KG1 (cell line): ENCODE measurements around the gene PIRT.

Source experiments
- DNase-seq: peaks from one replicate; lab custom pipeline; 2025; lab: John Stamatoyannopoulos, UW

The PIRT gene

GRCh38 chr17:10821054-10821453 is 16.8 kb downstream of the PIRT start:
- no peak for DNase-seq

- DNase-seq = no peak
Measured at GRCh38 chr17:10815319-10815718, 22.6 kb downstream of the PIRT start.

GRCh38 chr17:10814075-10814474 is 23.8 kb downstream of the PIRT start:
- DNase-seq = no peak

GRCh38 chr17:10812674-10813073 is 25.2 kb downstream of the PIRT start:
- no peak for DNase-seq

GRCh38 chr17:10809605-10810004 is 28.3 kb downstream of the PIRT start:
- DNase-seq = no peak

GRCh38 chr17:10807704-10808128 is 30.2 kb downstream of the PIRT start:
- DNase-seq = no peak

- no peak for DNase-seq
Measured at GRCh38 chr17:10806545-10807262, 31.2 kb downstream of the PIRT start.

GRCh38 chr17:10805911-10806310 is 32.0 kb downstream of the PIRT start:
- no peak for DNase-seq

- DNase-seq = no peak
Measured at GRCh38 chr17:10804546-10804945, 33.3 kb downstream of the PIRT start.

- no peak for DNase-seq
Measured at GRCh38 chr17:10803830-10804475, 33.9 kb downstream of the PIRT start, which contains the start of gene TMEM238L. Gene TMEM238L (minus strand): TSS chr17:10804099. CDS start chr17:10803963, 136 bp downstream.

- DNase-seq = no peak
Measured at GRCh38 chr17:10803350-10803749, 34.5 kb downstream of the PIRT start.

- DNase-seq = no peak
Measured at GRCh38 chr17:10802496-10803284, 35.2 kb downstream of the PIRT start.

GRCh38 chr17:10799407-10799806 is 38.5 kb downstream of the PIRT start:
- no peak for DNase-seq

- no peak for DNase-seq
Measured at GRCh38 chr17:10798910-10799309, 39.0 kb downstream of the PIRT start.

GRCh38 chr17:10798332-10798749 is 39.5 kb downstream of the PIRT start:
- DNase-seq = no peak

- no peak for DNase-seq
Measured at GRCh38 chr17:10797476-10798328, 40.2 kb downstream of the PIRT start.

GRCh38 chr17:10793816-10794215 is 44.1 kb downstream of the PIRT start:
- no peak for DNase-seq

- no peak for DNase-seq
Measured at GRCh38 chr17:10793256-10793655, 44.6 kb downstream of the PIRT start.

- DNase-seq = no peak
Measured at GRCh38 chr17:10792151-10792550, 45.7 kb downstream of the PIRT start.

- DNase-seq = no peak
Measured at GRCh38 chr17:10790491-10791401, 47.1 kb downstream of the PIRT start.
